Adrenal gland (tissue), 5 donors: ENCODE results near the gene CNTNAP1.

Experiments used
- CTCF ChIP-seq, 6 experiments: fragments of 450-650 bp in 4 of 6; fragments of 200-600 bp in 2 of 6; sonication (generic) in 1 of 6; IDR thresholded peaks; 1 replicate in 5 of 6; 2 replicates in 1 of 6; pipeline versions ENCODE4 v1.5.1 to v1.8.0; 2016 to 2021; ENCODE audit warnings: antibody characterized with exemption in 6 of 6, mild to moderate bottlenecking in 2 of 6, moderate library complexity in 1 of 6
- POLR2A ChIP-seq, 2 donors: fragments of 450-650 bp; IDR thresholded peaks; one replicate each; pipeline ENCODE4 v1.6.1; 2017; ENCODE audit warnings: antibody characterized with exemption in 2 of 2, mild to moderate bottlenecking in 2 of 2, moderate library complexity in 1 of 2
- donor health status: DM: no; HTN: no; CAD: no.

- TF ChIP-seq CTCF (IDR thresholded peaks at IDR 0.05) (peak in 3 of 6 experiments; percentile 16 to 36 (median 34)), POLR2A (IDR thresholded peaks at IDR 0.05) (peak in 1 of 2 donors; percentile 86)
Measured at GRCh38 chr17:42744806-42745617, 62.7 kb downstream of the CNTNAP1 start, which contains the start of gene EZH1.
